ENCODE data around the gene SEC16A.

SEC16A gene

GRCh38 chr9:136516191-136516654 lies 33.4 kb upstream of the SEC16A start:
- no peak overlapping the region for H3K9ac ChIP-seq (ENCODE audit: low read depth, low read length)
- no peaks in the 10 kb centered on the region for H3K4me1 ChIP-seq (ENCODE audit: control insufficient read depth, insufficient read depth, low read length)
- no peaks in the 10 kb centered on the region for H3K27me3 ChIP-seq (ENCODE audit: control insufficient read depth, insufficient read depth, low read length)
- H3K4me2 ChIP-seq (ENCODE audit: low read length) = no peak overlapping the region
- H3K36me3 ChIP-seq (ENCODE audit: insufficient read depth, low read length) = peaks cover 17% of the 10 kb centered on the region
- H3K9me3 ChIP-seq (replicated peaks; ENCODE audit: low read length) = no peaks in the 10 kb centered on the region
- no peak overlapping the region for H3K4me3 ChIP-seq (ENCODE audit: low read length)

GRCh38 chr9:136515276-136515675 lies 32.4 kb upstream of the SEC16A start:
- H3K9me3 ChIP-seq (replicated peaks; ENCODE audit: low read length) = no peaks in the 10 kb centered on the region
- H3K27me3 ChIP-seq (ENCODE audit: control insufficient read depth, insufficient read depth, low read length) = no peaks in the 10 kb centered on the region
- H3K4me1 ChIP-seq (ENCODE audit: control insufficient read depth, insufficient read depth, low read length) = no peaks in the 10 kb centered on the region
- no peak overlapping the region for H3K4me2 ChIP-seq (ENCODE audit: low read length)
- H3K36me3 ChIP-seq (ENCODE audit: insufficient read depth, low read length) = peaks cover 17% of the 10 kb centered on the region
- no peak overlapping the region for H3K4me3 ChIP-seq (ENCODE audit: low read length)
- H3K9ac ChIP-seq (ENCODE audit: low read depth, low read length) = no peak overlapping the region

- Histone ChIP-seq H3K4me3 (ENCODE audit: low read length) (no peak overlapping the region), H3K36me3 (ENCODE audit: insufficient read depth, low read length) (peaks cover 20% of the 10 kb centered on the region)
Observed at GRCh38 chr9:136514022-136514714, 31.3 kb upstream of the SEC16A start.

GRCh38 chr9:136513191-136513590 lies 30.4 kb upstream of the SEC16A start:
- H3K36me3 ChIP-seq (ENCODE audit: insufficient read depth, low read length) = peaks cover 16% of the 10 kb centered on the region

More at GRCh38 chr9:136514022-136514714, 31.3 kb upstream of the SEC16A start:
- Histone ChIP-seq H3K4me1 (ENCODE audit: control insufficient read depth, insufficient read depth, low read length) (no peaks in the 10 kb centered on the region), H3K9me3 (replicated peaks; ENCODE audit: low read length) (no peaks in the 10 kb centered on the region), H3K27me3 (ENCODE audit: control insufficient read depth, insufficient read depth, low read length) (no peaks in the 10 kb centered on the region), H3K4me2 (ENCODE audit: low read length) (no peak overlapping the region), H3K9ac (ENCODE audit: low read depth, low read length) (no peak overlapping the region)

GRCh38 chr9:136512651-136513071 lies 29.8 kb upstream of the SEC16A start:
- Histone ChIP-seq H3K9ac (ENCODE audit: low read depth, low read length) (no peak overlapping the region), H3K36me3 (ENCODE audit: insufficient read depth, low read length) (peaks cover 16% of the 10 kb centered on the region), H3K4me3 (ENCODE audit: low read length) (no peak overlapping the region), H3K4me1 (ENCODE audit: control insufficient read depth, insufficient read depth, low read length) (no peaks in the 10 kb centered on the region), H3K27me3 (ENCODE audit: control insufficient read depth, insufficient read depth, low read length) (no peaks in the 10 kb centered on the region), H3K4me2 (ENCODE audit: low read length) (no peak overlapping the region), H3K9me3 (replicated peaks; ENCODE audit: low read length) (no peaks in the 10 kb centered on the region)

More at GRCh38 chr9:136513191-136513590, 30.4 kb upstream of the SEC16A start:
- Histone ChIP-seq H3K4me3 (ENCODE audit: low read length) (no peak overlapping the region), H3K4me1 (ENCODE audit: control insufficient read depth, insufficient read depth, low read length) (no peaks in the 10 kb centered on the region), H3K27me3 (ENCODE audit: control insufficient read depth, insufficient read depth, low read length) (no peaks in the 10 kb centered on the region), H3K9ac (ENCODE audit: low read depth, low read length) (no peak overlapping the region), H3K9me3 (replicated peaks; ENCODE audit: low read length) (no peaks in the 10 kb centered on the region), H3K4me2 (ENCODE audit: low read length) (no peak overlapping the region)

- no peaks in the 10 kb centered on the region for H3K9me3 ChIP-seq (replicated peaks; ENCODE audit: low read length)
- no peaks in the 10 kb centered on the region for H3K27me3 ChIP-seq (ENCODE audit: control insufficient read depth, insufficient read depth, low read length)
- no peak overlapping the region for H3K4me2 ChIP-seq (ENCODE audit: low read length)
- H3K4me3 ChIP-seq (ENCODE audit: low read length) = no peak overlapping the region
- H3K36me3 ChIP-seq (ENCODE audit: insufficient read depth, low read length) = peaks cover 18% of the 10 kb centered on the region
- no peaks in the 10 kb centered on the region for H3K4me1 ChIP-seq (ENCODE audit: control insufficient read depth, insufficient read depth, low read length)
- no peak overlapping the region for H3K9ac ChIP-seq (ENCODE audit: low read depth, low read length)
Observed at GRCh38 chr9:136511670-136512592, 29.1 kb upstream of the SEC16A start.

- H3K9me3 ChIP-seq (replicated peaks; ENCODE audit: low read length) = no peaks in the 10 kb centered on the region
- peaks cover 19% of the 10 kb centered on the region for H3K36me3 ChIP-seq (ENCODE audit: insufficient read depth, low read length)
- no peaks in the 10 kb centered on the region for H3K4me1 ChIP-seq (ENCODE audit: control insufficient read depth, insufficient read depth, low read length)
- H3K4me2 ChIP-seq (ENCODE audit: low read length) = no peak overlapping the region
- H3K9ac ChIP-seq (ENCODE audit: low read depth, low read length) = no peak overlapping the region
- H3K27me3 ChIP-seq (ENCODE audit: control insufficient read depth, insufficient read depth, low read length) = no peaks in the 10 kb centered on the region
- H3K4me3 ChIP-seq (ENCODE audit: low read length) = no peak overlapping the region
Observed at GRCh38 chr9:136511144-136511669, 28.4 kb upstream of the SEC16A start.

GRCh38 chr9:136510561-136510960 lies 27.7 kb upstream of the SEC16A start:
- Histone ChIP-seq H3K9ac (ENCODE audit: low read depth, low read length) (no peak overlapping the region), H3K36me3 (ENCODE audit: insufficient read depth, low read length) (peaks cover 19% of the 10 kb centered on the region), H3K9me3 (replicated peaks; ENCODE audit: low read length) (no peaks in the 10 kb centered on the region), H3K27me3 (ENCODE audit: control insufficient read depth, insufficient read depth, low read length) (no peaks in the 10 kb centered on the region), H3K4me3 (ENCODE audit: low read length) (no peak overlapping the region), H3K4me2 (ENCODE audit: low read length) (no peak overlapping the region), H3K4me1 (ENCODE audit: control insufficient read depth, insufficient read depth, low read length) (no peaks in the 10 kb centered on the region)

- Histone ChIP-seq H3K4me2 (ENCODE audit: low read length) (no peak overlapping the region), H3K4me3 (ENCODE audit: low read length) (no peak overlapping the region), H3K36me3 (ENCODE audit: insufficient read depth, low read length) (peaks cover 25% of the 10 kb centered on the region), H3K9me3 (replicated peaks; ENCODE audit: low read length) (no peaks in the 10 kb centered on the region), H3K9ac (ENCODE audit: low read depth, low read length) (no peak overlapping the region), H3K27me3 (ENCODE audit: control insufficient read depth, insufficient read depth, low read length) (no peaks in the 10 kb centered on the region), H3K4me1 (ENCODE audit: control insufficient read depth, insufficient read depth, low read length) (no peaks in the 10 kb centered on the region)
Observed at GRCh38 chr9:136509549-136509948, 26.7 kb upstream of the SEC16A start.

GRCh38 chr9:136508729-136509500 lies 26.1 kb upstream of the SEC16A start:
- no peaks in the 10 kb centered on the region for H3K9me3 ChIP-seq (replicated peaks; ENCODE audit: low read length)
- no peak overlapping the region for H3K9ac ChIP-seq (ENCODE audit: low read depth, low read length)
- no peak overlapping the region for H3K4me2 ChIP-seq (ENCODE audit: low read length)
- no peak overlapping the region for H3K4me3 ChIP-seq (ENCODE audit: low read length)
- no peaks in the 10 kb centered on the region for H3K27me3 ChIP-seq (ENCODE audit: control insufficient read depth, insufficient read depth, low read length)
- peaks cover 25% of the 10 kb centered on the region for H3K36me3 ChIP-seq (ENCODE audit: insufficient read depth, low read length)
- no peaks in the 10 kb centered on the region for H3K4me1 ChIP-seq (ENCODE audit: control insufficient read depth, insufficient read depth, low read length)

- Histone ChIP-seq H3K4me1 (ENCODE audit: control insufficient read depth, insufficient read depth, low read length) (no peaks in the 10 kb centered on the region), H3K27me3 (ENCODE audit: control insufficient read depth, insufficient read depth, low read length) (no peaks in the 10 kb centered on the region), H3K9ac (ENCODE audit: low read depth, low read length) (no peak overlapping the region), H3K4me2 (ENCODE audit: low read length) (no peak overlapping the region), H3K36me3 (ENCODE audit: insufficient read depth, low read length) (peaks cover 21% of the 10 kb centered on the region), H3K4me3 (ENCODE audit: low read length) (no peak overlapping the region), H3K9me3 (replicated peaks; ENCODE audit: low read length) (no peaks in the 10 kb centered on the region)
Observed at GRCh38 chr9:136507992-136508375, 25.1 kb upstream of the SEC16A start.

Measured in skeletal muscle satellite cell (primary cell).